Loucy (cell line): ENCODE measurements around the gene ZNF132.

Experiments used
- CTCF ChIP-seq: fragments of 200-600 bp; sonication (generic); conservative IDR thresholded peaks from 2 replicates; pipeline ENCODE4 v1.5.1; 2014; ENCODE audit warnings: mild to moderate bottlenecking, antibody characterized with exemption, low read length
- EZH2phosphoT487 ChIP-seq: fragments of 200-600 bp; IDR thresholded peaks from 2 replicates; pipeline ENCODE4 v1.6.1; 2018; ENCODE audit warnings: antibody characterized with exemption, mild to moderate bottlenecking, moderate library complexity, borderline replicate concordance

- TF ChIP-seq CTCF = no peak
- TF ChIP-seq EZH2phosphoT487 = no peak
Measured at GRCh38 chr19:58453743-58454142, 13.8 kb upstream of the ZNF132 start.
